Stimulated activated CD4-positive, alpha-beta T cell treated with anti-CD3 and anti-CD28 coated beads, Interleukin-2, amount 100 ng/mL, for 24 hours (primary cell): ENCODE results near the gene TMEM233.
A peak's percentile ranks its signal among the peaks of the same experiment; 100 is the strongest.

Experiments used
- DNase-seq, 2 donors: peaks; one replicate each; pipeline ENCODE4 v3.0.0-alpha.2; 2020

The TMEM233 gene

DNA sequence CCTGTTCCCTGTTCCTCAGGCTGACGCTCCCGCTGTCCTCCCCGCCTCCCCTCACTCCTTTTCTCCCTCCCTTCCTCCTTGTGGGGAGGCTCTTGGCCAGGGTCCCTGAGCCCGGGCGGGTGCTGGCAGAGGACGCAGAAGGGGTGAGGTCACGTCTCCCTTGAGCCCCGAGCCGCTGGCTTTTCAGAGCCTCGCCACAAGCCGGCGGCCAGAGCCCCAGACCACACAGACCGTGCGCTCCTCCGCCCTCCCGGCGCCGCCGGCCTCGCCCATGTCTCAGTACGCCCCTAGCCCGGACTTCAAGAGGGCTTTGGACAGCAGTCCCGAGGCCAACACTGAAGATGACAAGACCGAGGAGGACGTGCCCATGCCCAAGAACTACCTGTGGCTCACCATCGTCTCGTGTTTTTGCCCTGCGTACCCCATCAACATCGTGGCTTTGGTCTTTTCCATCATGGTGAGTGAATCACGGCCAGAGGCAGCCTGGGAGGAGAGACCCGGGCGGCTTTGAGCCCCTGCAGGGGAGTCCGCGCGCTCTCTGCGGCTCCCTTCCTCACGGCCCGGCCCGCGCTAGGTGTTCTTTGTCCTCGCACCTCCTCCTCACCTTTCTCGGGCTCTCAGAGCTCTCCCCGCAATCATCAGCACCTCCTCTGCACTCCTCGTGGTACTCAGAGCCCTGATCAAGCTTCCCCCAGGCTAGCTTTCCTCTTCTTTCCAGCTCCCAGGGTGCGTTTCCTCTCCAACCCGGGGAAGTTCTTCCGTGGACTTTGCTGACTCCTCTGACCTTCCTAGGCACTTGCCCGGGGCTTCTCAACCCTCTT, at the start of gene TMEM233:
TMEM233 (plus strand) TSS at position 197 of the 821 bp plus-strand sequence; CDS start at position 272, 75 bp downstream.
- DNase-seq, result no peak

DNA sequence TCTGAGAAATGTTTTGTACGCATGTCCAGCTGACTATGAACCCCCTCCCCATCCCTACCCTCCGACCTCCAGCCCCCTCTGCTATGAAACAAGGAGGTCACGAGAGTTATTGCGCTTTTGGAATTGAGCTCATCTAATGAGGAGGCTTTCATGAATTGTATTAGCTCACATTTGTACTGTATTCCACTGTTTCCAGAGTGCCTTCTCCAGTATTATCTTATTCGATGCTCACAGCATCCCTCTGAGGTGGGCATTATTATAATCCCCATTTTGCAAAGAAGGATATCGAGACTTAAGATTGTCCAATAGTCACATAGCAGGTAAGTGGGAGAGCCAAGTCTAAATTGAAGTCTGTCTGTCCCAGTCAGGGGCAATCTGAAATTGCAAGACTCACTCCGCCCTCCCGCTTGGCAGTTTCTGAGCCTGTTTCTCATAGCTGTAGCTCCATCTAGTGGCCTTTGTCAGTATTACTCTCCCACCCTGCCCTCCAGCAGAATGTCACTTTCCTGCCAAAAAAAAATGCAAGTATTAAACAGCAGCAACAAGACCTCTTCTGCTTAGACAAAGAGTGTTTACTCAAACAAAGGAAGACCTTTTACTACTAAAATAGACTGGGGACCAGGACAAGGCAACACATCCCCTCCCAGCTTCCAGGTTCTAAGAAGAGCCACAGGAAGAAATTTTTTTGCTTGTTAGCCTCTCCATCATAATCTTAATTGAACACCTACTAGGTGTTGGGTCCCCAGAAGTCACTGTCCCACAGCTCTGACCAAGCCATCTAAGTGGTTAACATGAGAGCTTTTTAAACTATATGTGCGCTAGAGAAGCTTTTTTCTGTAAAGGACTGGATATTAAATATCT, 48.6 kb upstream of the TMEM233 start:
- DNase-seq, result peak; percentile 55 to 69

DNA sequence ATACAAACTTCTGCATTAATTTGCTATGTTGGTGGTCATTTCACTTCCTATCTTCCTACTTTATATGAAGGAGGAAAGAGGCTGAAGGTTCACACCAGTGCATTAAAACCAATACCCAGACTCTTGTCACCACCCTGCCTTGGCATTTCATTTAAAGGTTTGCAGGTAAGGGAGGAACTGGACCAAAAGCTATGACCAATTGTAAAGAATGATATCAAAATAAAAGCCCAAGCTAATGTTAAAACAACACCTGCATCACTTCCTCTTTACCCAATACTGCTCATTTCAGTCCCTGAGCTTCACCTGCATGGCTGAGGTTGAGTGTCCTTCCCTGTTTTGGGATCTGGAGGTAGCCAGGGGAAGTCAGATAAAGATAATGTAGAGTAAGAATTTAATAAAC, 47.2 kb upstream of the TMEM233 start:
- no peak for DNase-seq

DNA sequence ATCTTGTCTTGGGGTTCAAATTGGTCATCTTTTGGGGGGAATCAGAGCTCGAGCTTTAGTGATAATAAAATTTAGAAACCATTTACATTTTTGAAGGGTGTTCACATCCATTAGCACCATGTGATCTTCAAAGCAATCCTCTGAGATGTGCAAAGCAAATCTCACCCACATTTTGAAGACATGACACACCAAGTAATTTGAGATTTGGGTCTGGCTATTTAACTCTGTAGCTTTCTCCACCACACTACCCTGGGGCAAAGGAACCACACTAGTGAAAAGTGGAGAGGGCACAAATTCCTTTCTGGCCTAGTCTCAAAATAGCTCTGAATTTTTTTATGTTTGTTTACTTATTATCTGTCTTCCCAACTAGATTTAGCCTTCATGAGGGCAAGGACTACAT, 46.6 kb upstream of the TMEM233 start:
- no peak for DNase-seq

DNA sequence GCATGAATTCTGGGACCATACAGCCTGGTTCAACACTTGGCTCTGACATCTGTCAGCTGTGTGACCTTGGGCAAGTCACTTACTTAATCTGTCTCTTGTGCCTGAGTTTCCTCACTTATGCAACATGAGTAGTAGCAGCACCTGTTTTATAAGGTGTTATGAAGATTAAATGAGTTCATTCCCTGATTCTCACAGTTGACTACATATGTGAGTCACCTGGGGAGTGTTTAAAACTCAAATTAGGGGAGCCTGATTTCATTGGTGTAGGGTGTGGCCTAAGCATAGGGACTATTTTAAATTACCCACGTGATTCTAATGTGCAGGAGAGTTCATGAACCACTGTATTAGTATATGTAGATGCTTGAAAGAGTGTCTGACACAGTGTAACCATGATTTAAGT, 36.7 kb upstream of the TMEM233 start:
- DNase-seq, result no peak

DNA sequence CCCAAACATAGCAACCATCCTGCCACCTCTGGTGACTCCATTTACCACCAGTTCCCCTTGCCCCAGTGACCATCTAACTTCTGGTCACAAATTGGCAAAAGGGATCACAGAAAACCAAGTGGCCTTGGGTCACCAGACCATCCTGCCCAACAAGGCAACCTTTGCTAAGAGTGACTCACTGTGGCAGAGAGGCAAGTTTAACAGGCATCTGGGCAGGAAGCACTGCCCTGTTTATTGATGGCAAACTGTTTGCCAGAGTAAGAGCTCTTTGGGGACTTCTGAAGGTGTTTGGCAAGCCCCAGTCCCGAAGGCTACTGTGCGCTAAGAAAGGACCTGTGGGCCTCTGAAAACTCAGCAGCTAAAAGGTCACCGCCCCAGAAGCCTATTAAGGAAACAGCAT, 28.2 kb upstream of the TMEM233 start:
- no peak for DNase-seq

DNA sequence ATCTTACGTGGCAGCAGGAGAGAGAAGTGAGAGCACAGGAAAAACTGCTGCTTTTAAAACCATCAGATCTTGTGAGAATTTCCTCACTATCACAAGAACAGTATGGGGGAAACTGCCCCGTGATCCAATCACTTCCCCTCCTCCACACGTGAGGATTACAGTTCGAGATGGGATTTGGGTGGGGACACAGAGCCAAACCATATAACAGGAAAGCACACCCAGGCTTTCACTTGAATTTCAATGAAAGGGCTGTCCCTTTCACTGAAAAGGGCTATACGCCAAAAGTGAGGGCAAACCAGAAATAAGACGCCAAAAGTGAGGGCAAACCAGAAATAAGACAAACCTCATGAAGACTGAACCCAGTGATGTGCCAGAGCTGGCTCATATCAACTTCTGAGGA, 22.8 kb upstream of the TMEM233 start:
- no peak for DNase-seq

DNA sequence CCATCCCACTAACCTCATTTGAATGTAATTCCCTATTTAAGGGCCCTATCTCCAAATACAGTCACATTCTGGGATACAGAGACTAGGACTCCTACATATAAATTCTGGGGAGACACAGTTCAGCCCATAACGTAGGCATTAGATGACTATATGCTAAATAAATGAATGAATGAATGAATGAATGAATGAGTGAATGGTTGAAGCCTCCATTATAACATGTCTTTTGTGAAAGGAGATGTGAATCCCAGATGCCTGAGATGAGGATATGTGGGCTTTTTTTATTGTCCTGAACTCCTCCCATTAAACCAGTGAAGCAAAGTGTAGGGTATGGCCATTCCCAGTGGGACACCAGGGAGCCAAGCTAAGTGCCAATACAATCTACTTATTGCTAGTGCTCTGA, 20.5 kb upstream of the TMEM233 start:
- no peak for DNase-seq

DNA sequence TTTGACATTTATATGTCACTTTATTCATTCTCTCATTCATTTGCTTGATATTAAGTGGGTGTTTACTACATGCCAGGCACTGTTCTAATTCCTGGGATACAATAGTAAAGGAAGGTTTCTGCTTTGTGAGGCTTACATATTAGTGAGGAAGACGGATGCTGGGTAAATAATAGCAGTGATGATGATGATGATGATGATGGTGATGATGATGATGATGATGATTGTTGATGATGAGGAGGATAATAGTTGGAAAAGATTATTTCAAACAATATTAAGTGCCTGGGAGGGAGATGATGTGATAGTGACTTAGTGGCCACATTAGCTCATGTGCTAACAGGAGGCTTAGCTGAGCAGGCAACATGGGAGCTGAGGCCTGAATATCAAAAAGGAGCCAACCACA, 19.3 kb upstream of the TMEM233 start:
- no peak for DNase-seq

DNA sequence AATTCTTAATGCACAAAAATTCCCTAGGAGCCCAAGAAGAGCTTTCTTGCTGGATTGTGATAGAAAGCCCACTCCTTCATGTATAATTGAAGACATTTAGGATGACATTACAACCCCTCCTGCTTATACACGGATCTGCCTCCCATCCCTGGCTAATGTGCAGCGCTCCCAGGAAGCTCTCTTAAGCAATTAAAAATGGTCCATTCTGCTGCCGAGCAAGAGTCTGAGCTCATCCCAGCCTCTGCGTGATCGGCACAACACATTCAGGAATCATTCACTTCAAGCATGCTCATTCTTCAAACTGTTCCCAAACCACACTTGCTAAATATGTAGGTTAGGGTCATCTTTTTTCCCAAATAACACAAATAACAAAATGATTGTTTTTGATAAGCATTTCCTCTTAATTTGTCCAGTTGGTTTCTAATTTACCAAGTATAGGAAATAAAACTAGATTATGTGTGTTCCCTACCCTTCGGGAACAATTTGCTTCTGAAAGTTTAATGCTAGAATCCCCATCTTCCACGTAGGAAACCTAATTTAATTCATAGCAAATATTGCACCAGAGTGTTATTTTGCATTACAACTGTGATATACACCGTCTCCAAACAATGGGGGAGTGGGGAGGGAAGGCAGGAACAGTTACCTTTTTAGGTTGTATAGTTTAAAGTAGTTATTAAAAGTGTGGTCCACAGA, 17.3 kb upstream of the TMEM233 start:
- DNase-seq, result no peak

DNA sequence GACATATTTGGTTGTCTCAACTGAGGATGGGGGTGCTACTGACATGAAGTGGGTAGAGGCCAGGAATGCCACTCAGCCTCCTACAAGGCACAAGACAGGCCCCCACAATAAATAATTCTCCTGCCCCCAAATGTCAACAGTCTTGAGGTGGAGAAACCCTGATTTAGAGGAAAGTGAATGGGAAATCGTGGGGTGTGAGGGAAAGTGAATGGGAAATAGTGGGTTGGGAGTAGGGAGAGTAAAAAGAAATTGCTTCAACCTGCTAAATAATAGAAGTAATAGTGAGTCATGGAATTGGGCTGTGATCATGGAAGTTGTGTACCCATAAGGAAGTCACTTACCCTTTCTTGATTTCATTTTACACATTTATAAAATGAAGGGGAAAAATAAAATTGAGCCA, 16.7 kb upstream of the TMEM233 start:
- DNase-seq, result no peak

DNA sequence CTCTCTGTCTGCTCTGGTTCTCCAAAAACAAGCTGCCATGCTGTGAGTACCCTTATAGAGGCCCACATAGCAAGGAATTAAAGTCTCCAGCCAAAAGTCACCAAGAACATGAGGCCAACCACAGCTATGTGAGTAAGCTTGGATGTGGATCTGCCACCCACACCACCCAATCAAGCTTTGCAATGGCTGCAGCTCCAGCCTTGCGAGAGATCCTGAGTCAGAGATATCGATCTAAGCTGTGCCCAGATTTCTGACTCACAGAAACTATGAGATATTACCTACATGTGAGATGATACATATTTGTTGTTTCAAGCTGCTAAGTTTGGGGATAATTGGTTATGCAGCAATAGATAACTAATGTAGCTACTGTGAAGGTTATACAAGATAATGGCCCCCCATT, 15.5 kb upstream of the TMEM233 start:
- peak in 1 of 2 donors; percentile 28 for DNase-seq

DNA sequence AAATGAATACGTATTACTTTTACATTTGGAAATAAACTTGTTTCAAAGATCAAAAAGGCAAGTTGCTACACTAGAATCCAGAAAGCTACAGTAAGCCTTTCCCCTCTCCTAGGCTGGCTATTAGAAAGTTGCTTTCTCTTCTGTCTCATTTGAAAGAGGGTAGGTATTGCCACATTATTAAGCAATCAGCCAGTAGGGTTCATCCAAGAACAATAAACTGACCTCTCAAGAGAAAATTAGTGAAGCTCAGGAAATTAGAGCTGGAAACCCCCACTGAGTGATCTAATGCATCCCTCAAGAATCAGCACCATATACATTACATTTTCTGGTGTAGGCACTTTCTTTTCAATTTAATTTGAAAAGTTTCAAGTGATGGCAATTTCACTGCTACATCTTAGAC, 4.5 kb upstream of the TMEM233 start:
- no peak for DNase-seq

DNA sequence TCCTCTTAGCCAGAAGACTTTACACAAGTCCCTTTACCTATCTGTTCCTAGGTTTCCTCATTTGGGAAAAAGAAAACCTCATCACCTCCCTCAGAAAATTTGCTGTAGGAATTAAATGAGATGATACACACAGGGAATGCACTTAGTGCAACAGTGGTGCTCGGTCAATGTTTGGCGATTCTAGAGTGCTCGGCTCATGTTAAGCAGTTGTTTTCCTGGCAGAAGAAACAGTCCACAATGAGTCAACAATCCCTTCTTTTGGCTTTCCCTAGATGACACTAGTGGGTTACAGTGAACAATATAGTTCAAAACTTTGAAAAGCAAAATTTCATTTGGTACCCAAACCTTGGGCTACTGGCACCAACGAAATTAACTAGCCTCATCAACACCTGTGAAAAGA, 3.9 kb upstream of the TMEM233 start:
- DNase-seq, result no peak

DNA sequence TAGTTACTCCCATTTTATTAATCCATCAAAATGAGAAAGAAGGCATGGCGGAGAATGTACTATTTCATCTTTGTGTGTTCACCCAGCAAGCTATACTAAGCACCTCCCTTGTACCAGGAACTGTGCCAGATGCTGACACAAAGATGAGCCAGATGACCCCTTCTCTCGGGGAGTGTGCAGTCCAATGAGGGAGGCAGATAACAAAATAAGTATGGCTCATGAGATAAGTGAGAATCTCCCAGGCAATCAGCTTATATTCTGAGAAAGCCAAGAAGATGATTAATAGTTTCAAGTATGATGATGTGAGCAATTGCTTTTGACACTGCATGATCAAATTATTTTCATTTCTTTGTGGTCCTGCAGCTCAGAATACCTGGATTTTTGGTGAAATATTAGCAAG, 1.3 kb upstream of the TMEM233 start:
- no peak for DNase-seq

DNA sequence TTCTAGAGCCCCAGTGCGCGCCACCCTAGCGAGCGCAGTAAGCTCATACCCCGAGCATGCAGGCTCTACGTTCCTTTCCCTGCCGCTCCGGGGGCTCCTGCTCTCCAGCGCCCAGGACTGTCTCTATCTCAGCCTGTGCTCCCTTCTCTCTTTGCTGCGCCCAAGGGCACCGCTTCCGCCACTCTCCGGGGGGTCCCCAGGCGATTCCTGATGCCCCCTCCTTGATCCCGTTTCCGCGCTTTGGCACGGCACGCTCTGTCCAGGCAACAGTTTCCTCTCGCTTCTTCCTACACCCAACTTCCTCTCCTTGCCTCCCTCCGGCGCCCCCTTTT, 791 bp downstream of the TMEM233 start:
- DNase-seq, result no peak

DNA sequence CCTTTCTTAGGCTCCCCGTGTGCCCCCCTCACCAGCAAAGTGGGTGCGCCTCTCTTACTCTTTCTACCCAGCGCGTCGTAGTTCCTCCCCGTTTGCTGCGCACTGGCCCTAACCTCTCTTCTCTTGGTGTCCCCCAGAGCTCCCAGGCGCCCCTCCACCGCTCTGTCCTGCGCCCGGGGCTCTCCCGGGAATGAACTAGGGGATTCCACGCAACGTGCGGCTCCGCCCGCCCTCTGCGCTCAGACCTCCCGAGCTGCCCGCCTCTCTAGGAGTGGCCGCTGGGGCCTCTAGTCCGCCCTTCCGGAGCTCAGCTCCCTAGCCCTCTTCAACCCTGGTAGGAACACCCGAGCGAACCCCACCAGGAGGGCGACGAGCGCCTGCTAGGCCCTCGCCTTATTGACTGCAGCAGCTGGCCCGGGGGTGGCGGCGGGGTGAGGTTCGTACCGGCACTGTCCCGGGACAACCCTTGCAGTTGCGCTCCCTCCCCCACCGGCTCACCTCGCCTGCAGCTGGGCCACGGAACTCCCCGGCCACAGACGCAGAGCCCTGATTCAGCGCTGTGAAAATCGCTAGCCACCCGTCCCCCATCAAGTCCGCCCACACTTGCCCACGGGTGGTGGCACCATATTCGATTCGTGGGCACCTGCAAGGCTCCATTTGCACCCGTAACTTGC, 1.3 kb downstream of the TMEM233 start:
- no peak for DNase-seq

DNA sequence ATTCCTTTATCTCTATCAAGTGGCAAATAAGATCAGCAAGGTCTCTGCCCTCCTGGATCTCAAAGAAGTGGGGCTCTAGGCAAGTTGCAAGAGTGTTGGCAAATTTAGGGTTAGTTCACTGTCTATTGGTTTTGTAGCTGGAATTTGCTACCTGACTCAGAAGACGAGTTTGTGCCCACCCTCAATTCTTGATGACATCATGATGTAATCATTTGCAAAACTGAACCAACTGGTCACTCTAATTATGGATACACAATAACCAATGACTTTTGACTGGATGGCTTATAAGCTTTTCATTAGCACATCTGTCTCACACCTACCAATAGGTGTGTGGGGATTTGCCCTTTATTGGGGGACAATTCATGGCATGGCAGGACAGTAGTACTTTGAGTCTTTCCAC, 4.6 kb downstream of the TMEM233 start:
- no peak for DNase-seq

DNA sequence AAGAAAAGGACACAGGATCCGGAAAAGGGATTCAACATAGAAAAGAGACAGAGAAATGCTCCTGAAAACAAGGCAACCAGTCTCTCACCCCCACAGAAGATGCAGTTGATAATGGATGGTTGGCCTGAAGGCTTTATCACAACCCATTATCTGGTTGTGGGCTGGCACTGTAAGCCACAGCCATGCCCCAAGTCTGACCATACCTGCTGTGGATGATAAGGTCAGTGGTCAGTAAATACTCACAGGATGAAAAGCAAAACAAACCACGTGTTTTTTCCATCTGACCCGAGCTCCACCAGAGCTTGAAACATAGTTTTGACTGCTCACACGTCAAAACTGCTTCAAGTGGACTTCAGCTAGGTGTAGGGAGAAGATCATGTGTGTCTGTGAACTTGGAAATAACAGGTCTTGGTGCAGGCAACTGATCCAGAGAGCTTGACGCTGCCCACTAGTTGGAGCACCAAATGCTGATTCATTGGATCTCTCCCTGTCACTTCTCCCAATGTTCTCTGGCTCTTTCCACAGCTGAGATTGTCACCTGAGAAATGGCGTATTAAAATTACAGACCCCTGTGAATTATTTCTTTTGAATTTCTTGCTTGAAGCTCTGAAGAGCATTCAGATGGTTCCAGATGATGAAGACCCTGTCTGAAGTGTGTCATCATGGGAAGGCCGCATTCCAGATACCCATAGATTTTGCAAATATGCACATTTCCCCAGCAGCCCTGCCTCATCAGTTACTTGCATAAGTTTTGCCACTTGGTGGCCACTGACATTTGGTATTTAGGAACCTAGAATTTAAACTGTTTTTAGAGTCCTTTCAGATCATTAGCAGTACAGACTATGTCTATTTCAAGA, 8.5 kb downstream of the TMEM233 start:
- DNase-seq, result no peak

DNA sequence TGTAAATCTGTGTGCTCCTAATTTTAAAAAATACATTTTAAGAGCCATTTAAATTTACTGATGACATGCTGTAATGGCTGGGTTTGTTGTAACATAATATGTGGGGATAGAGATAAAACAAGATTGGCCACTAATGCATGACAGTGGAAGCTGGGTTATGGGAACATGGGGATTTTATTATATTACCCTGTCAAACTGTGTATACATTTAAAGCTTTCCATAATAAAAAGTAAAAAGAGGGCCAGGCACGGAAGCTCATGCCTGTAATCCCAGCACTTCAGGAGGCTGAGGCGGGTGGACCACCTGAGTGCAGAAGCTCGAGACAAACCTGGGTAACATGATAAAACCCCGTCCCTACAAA, 9.1 kb downstream of the TMEM233 start:
- no peak for DNase-seq

DNA sequence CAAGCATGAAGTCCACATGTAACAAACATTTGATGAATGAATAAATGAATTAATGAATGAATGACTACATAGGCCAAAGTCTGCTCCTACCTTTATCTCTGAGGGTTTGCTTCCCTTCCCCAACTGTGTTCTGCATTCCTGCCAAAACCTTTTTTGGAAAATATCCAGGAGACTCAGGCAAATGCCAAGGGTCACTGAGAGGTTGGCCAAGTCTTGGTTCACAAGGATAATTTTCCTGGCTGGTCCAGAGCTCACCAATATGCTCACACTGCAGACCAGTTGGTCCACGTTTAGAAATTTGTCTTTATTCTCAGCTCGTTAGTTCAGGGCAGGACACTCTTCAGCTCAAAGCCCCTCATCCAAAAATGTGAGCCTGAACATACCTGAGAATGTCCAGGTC, 10.2 kb downstream of the TMEM233 start:
- no peak for DNase-seq

DNA sequence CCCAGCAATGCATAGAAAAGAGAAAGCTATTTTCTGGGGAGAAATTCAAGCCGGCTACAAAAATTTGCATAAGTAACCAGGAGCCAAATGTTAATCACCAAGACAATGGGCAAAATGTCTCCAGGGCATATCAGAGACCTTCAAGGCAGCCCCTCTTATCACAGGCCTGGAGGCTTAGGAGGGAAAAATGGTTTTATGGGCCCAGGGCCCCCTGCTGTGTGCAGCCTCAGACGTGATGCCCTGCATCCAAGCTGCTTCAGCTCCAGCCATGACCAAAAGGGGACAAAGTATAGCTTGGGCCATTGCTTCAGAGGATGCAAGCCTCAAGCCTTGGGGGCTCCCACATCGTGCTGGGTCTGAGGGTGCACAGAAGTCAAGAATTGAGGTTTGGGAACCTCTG, 15.8 kb downstream of the TMEM233 start:
- no peak for DNase-seq
